Measurements from ENCODE around the gene STIM1.

DNA sequence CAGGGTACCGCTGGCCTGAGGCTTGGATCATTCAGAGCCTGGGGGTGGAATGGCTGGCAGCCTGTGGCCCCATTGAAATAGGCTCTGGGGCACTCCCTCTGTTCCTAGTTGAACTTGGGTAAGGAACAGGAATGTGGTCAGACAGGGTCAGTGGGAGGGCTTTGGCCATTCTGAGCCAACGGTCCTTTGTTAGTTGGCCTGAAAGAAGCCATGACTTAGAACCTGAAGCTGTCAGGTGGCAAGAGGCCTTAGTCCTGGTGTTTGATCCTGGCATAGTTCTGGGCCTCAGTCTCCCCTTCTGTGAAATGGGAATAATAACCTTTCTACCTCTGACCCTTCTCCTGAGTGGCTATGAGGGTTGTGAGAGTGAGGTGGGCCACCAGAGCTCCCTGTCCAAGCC lies 38.8 kb upstream of the STIM1 start:
- TF ChIP-seq CTCF (IDR thresholded peaks at IDR 0.05), result no peak
- TF ChIP-seq POLR2A (IDR thresholded peaks at IDR 0.05), result no peak

All from Peyer's patch (tissue), 4 donors.